GM12864 (cell line): ENCODE measurements around the gene DNASE1L3.

ENCODE experiments used
- DNase-seq: peaks from one replicate; pipeline ENCODE4 v3.0.0-alpha.2; 2011; ENCODE audit warnings: low read depth
- H3K4me3 ChIP-seq: 2 replicates; pipeline ENCODE4 v1.5.1; 2011; ENCODE audit warnings: mild to moderate bottlenecking, low read depth, low read length, control low read depth
- CTCF ChIP-seq: IDR thresholded peaks from 2 replicates; pipeline ENCODE4 v1.5.1; 2011; ENCODE audit warnings: low read depth, mild to moderate bottlenecking, moderate library complexity, low read length, control low read depth, inconsistent platforms; ENCODE audit errors: missing control alignments

DNASE1L3 gene

GRCh38 chr3:58173669-58174398 lies 36.9 kb downstream of the DNASE1L3 start:
- H3K4me3 ChIP-seq = no peak overlapping the region
- DNase-seq = no peak
- peak; percentile 52 for TF ChIP-seq CTCF

- TF ChIP-seq CTCF = no peak
- H3K4me3 ChIP-seq = no peak overlapping the region
- DNase-seq = no peak
Observed at GRCh38 chr3:58173029-58173668, 37.6 kb downstream of the DNASE1L3 start.

DNA sequence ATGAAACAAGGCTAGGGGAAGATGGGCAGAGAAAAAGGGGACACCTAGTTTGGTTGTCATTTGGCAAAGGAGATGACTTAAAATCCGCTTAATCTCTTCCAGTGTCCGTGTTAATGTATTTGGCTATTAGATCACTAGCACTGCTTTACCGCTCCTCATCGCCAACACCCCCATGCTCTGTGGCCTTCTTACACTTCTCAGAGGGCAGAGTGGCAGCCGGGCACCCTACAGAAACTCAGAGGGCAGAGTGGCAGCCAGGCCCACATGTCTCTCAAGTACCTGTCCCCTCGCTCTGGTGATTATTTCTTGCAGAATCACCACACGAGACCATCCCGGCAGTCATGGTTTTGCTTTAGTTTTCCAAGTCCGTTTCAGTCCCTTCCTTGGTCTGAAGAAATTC lies 39.6 kb downstream of the DNASE1L3 start:
- no peak overlapping the region for H3K4me3 ChIP-seq
- no peak for DNase-seq
- no peak for TF ChIP-seq CTCF

GRCh38 chr3:58170376-58170775 lies 40.4 kb downstream of the DNASE1L3 start:
- DNase-seq = no peak

GRCh38 chr3:58169371-58169770 lies 41.4 kb downstream of the DNASE1L3 start:
- DNase-seq = no peak
- TF ChIP-seq CTCF = no peak
- H3K4me3 ChIP-seq = no peak overlapping the region

More at GRCh38 chr3:58170376-58170775, 40.4 kb downstream of the DNASE1L3 start:
- no peak for TF ChIP-seq CTCF
- H3K4me3 ChIP-seq = no peak overlapping the region

DNA sequence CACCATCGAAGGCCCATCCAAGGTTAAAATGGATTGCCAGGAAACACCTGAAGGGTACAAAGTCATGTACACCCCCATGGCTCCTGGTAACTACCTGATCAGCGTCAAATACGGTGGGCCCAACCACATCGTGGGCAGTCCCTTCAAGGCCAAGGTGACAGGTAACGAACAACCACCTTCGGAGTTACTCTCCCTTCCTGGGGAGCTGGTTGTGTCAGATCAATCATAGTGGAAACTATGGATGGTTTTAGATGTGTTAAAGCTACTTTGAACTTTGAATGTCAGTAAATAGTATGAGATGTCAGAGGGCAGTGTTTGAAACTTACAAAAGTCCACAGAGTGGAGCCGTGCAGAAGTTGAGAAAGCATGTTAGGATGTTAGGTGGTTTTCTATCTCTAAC lies 42.3 kb downstream of the DNASE1L3 start:
- TF ChIP-seq CTCF = no peak
- DNase-seq = no peak

More for the DNA sequence above, 42.3 kb downstream of the DNASE1L3 start:
- no peak overlapping the region for H3K4me3 ChIP-seq
